ENCODE results near the gene BIRC7.

BIRC7 gene

DNA sequence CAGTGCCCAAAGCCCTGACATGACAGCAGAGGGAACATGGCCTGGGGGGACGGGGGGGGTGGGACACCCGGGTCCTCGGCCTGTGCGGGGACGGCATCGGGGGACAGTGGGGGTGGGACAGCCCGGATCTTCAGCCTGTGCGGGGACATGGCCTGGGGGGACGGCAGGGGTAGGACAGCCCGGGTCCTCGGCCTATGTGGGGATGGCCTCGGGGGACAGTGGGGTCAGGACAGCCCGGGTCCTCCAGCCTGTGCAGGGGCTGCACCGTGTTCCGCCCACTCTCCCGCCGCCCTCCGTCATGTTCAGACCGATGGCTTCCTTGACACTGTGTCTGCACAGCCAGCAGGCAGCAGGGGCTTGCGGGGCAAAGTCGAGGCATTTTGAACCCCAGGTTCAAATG is 7.0 kb downstream of the BIRC7 start:
- no peak overlapping the region for H3K4me3 ChIP-seq (ENCODE audit: control insufficient read depth, low read depth, low read length)
- TF ChIP-seq, protein P1, sequence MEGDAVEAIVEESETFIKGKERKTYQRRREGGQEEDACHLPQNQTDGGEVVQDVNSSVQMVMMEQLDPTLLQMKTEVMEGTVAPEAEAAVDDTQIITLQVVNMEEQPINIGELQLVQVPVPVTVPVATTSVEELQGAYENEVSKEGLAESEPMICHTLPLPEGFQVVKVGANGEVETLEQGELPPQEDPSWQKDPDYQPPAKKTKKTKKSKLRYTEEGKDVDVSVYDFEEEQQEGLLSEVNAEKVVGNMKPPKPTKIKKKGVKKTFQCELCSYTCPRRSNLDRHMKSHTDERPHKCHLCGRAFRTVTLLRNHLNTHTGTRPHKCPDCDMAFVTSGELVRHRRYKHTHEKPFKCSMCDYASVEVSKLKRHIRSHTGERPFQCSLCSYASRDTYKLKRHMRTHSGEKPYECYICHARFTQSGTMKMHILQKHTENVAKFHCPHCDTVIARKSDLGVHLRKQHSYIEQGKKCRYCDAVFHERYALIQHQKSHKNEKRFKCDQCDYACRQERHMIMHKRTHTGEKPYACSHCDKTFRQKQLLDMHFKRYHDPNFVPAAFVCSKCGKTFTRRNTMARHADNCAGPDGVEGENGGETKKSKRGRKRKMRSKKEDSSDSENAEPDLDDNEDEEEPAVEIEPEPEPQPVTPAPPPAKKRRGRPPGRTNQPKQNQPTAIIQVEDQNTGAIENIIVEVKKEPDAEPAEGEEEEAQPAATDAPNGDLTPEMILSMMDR (IDR thresholded peaks at IDR 0.05; ENCODE audit: control insufficient read depth, insufficient read depth, low read depth, low read length, missing control alignments): no peak
- no peak for DNase-seq (ENCODE audit: low read depth)

DNA sequence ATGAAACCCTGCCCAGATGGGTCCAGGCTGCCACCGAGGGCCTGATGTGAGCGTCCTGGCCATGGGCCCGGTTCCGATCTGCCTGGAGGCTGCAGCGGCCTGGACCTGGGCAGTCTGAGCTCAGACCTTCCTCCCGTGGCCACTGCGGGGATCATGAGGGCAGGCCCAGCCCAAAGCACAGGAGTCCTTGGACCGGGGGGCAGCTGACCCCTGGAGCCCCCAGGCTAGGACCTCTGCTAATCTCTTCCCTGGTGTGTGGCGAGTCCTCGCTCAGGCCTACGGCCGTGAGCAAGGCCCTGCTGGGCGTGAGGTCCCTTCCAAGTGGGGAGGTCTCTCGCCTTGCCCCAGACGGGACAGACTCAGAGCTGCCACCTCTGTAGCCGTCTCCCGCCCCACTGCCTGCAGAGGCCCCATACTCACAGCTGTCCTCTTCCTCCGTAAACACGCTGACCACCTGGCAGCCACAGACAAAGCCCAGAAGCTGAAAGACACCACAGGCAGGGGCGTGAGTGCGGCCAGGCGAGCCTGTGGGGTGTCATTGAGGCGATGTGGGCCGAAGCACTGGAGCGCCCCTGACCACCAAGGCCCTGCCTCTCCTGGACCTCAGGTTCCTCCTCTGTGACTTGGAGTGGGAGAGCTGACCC is 8.0 kb downstream of the BIRC7 start:
- H3K4me3 ChIP-seq (ENCODE audit: control insufficient read depth, low read depth, low read length): no peak overlapping the region
- DNase-seq (ENCODE audit: low read depth): no peak
- TF ChIP-seq, protein P1 (IDR thresholded peaks at IDR 0.05; ENCODE audit: control insufficient read depth, insufficient read depth, low read depth, low read length, missing control alignments): no peak

DNA sequence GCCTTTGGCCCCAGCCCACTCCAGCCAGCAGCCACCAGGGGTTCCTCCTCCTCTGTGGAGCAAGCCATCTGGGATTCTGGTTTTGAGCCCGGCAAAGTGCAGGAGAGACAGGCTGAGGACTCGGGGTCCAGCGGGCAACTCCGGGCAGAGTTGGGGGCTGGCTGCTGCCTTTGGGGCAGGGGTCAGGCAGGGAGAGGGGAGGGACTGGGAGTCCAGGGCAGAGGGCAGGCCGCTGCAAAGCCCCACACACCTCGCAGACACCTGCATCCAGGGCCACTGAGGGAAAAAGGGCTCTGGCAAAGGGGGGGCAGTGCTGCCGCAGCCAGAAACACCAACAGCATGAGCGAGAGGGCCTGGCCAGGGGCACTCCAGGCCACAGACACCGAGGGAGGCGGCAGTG is 8.8 kb downstream of the BIRC7 start:
- H3K4me3 ChIP-seq (ENCODE audit: control insufficient read depth, low read depth, low read length): no peak overlapping the region
- TF ChIP-seq, protein P1 (IDR thresholded peaks at IDR 0.05; ENCODE audit: control insufficient read depth, insufficient read depth, low read depth, low read length, missing control alignments): no peak
- no peak for DNase-seq (ENCODE audit: low read depth)

DNA sequence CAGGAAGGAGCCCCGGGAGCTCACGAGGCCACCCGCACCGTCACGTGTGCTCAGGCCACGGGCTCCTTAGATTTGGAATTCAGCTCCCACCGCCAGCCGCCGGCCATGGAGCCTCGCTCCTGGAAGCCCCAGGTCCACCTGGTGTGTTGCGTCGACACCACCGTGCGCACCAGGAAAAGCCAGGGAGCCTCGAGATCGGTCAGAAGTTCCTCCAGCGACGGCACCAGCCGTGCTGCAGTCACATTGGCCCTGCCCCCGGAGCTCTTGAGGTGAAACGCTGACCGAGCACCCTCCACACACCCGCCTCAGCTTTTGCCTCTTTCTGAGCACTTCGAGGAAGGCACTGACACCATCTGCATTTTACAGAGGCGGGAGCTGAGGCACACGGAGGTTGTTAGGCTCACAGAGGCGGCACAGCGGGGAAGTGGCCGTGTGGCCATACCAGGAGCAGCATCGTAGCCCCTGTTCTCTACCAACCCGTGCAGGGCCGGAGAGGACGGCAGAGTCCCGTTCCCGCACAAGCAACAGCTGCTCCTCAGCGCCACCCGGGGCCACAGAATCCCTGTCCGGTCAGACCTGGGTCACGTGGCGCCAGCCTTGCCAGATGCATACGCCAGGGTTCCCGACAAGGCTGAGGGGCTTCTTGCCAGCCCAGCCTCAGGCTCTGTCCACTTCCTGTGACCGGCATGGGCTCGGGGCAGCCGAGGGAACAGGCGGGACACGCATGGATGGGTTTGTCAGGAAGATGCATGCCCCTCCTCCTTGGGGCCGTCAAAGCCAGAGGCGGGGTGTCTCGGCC is 11.0 kb downstream of the BIRC7 start:
- H3K4me3 ChIP-seq (ENCODE audit: control insufficient read depth, low read depth, low read length): no peak overlapping the region
- no peak for DNase-seq (ENCODE audit: low read depth)
- TF ChIP-seq, protein P1 (IDR thresholded peaks at IDR 0.05; ENCODE audit: control insufficient read depth, insufficient read depth, low read depth, low read length, missing control alignments): no peak

DNA sequence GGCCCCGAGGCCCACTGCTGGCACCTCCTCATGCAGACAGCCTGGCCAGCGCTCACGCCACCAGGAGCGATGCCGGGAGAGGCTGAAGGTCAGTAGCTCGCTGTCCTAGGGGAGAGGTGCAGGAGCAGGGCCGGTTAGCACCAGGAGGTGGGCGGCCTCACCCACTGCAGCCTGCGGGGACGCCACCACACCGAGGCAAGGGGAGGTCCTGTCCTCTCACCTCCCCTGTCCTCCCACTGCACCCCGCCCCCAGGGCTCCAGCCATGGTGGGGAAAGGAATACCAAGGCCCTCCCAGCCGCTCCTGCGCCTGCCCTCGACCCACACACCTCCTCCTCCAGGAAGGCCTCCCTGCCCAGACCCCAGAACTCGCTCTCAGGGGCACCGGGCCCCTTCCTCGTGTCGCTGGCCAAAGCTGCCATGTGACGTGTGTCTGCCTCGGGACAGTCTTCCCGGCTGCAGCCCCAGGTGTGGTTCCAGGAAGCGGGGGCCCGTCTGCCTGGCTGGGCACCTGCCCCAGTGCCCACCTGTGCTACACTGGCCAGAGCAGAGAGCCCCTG is 12.0 kb downstream of the BIRC7 start:
- DNase-seq (ENCODE audit: low read depth): no peak
- H3K4me3 ChIP-seq (ENCODE audit: control insufficient read depth, low read depth, low read length): no peak overlapping the region
- TF ChIP-seq, protein P1 (IDR thresholded peaks at IDR 0.05; ENCODE audit: control insufficient read depth, insufficient read depth, low read depth, low read length, missing control alignments): no peak

DNA sequence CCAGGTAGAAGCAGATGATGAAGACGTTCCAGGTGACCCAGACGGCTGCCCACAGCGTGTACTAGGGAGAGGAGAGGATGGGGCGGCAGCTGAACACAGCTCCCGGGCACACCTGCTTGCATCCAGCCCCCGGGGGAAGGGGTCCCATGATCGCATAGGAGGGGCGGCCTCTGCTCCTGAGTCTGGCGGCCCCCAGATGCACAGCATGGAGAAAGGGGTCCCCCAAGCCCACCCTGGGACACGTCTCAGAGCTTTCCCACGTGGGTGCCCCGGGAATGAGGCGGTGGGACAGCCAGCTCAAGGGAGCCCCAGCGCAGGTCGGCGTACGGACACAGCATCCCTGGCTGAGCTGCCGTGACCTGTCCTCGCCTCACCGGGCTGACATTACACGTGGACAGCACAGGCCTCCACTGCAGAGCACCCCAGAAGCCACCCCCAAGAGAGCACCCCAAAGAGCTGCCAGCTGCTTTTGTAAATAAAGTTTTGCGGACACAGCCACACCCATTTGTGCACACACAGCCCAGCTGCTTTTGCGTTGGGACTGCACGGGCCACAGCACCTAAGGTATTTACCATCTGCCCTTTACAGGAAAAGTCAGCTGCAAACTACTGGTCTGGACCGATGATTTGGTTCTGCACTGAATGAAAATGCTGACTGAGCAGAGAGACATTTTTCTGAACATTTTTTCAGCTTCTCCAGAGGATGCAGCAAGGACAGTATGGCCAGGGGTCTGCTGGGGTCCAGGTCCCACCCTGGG is 13.3 kb downstream of the BIRC7 start:
- no peak overlapping the region for H3K4me3 ChIP-seq (ENCODE audit: control insufficient read depth, low read depth, low read length)
- DNase-seq (ENCODE audit: low read depth): no peak
- TF ChIP-seq, protein P1 (IDR thresholded peaks at IDR 0.05; ENCODE audit: control insufficient read depth, insufficient read depth, low read depth, low read length, missing control alignments): no peak
